HepG2 (cell line): ENCODE data around the gene ARHGEF4. TPM values are rescaled to one million over a fixed set of nuclear protein-coding genes. Genes with fewer than 3 reads are reported as not detected.

Experiments
- ATF7-NPFF ChIP-seq: sonication (generic); formaldehyde crosslinking; IDR thresholded peaks from 2 replicates; pipeline ENCODE4 v1.8.1; 2023; ENCODE audit warnings: mild to moderate bottlenecking, low read depth, missing genetic modification reagents, moderate library complexity
- GATAD2A ChIP-seq: IDR thresholded peaks from 2 replicates; pipeline ENCODE4 v1.6.1; 2016
- MEF2D ChIP-seq: sonication (generic); formaldehyde crosslinking; IDR thresholded peaks from 2 replicates; pipeline ENCODE4 v1.5.1; 2020; ENCODE audit warnings: mild to moderate bottlenecking, missing genetic modification reagents
- MLLT10 ChIP-seq: sonication (generic); formaldehyde crosslinking; IDR thresholded peaks from 2 replicates; pipeline ENCODE4 v1.4.0; 2020; ENCODE audit warnings: missing genetic modification reagents
- MYNN ChIP-seq: sonication (generic); formaldehyde crosslinking; IDR thresholded peaks from 2 replicates; pipeline ENCODE4 v1.4.0; 2020; ENCODE audit warnings: mild to moderate bottlenecking, low read depth, missing genetic modification reagents
- NFRKB ChIP-seq: fragments of 450-650 bp; IDR thresholded peaks from 2 replicates; pipeline ENCODE4 v1.6.1; 2017
- NFYC ChIP-seq: IDR thresholded peaks from 2 replicates; pipeline ENCODE4 v1.6.1; 2016; ENCODE audit warnings: missing genetic modification reagents, missing compliant biosample characterization
- NR2F6 ChIP-seq, 2 experiments: IDR thresholded peaks; 2 replicates each; pipeline ENCODE4 v1.6.1; 2016; ENCODE audit warnings: antibody characterized with exemption in 1 of 2, mild to moderate bottlenecking in 1 of 2
- RELA ChIP-seq: sonication (generic); formaldehyde crosslinking; IDR thresholded peaks from 2 replicates; pipeline ENCODE4 v1.4.0; 2020; ENCODE audit warnings: missing genetic modification reagents
- SOX13 ChIP-seq, 3 experiments: fragments of 450-650 bp in 1 of 3; sonication (generic) in 1 of 3; formaldehyde crosslinking in 1 of 3; IDR thresholded peaks in 2 of 3; conservative IDR thresholded peaks in 1 of 3; 2 replicates each; pipeline versions ENCODE4 v1.5.0 to v1.6.1; 2016 to 2020; ENCODE audit warnings: antibody characterized with exemption in 1 of 3, mild to moderate bottlenecking in 1 of 3, missing compliant biosample characterization in 1 of 3, missing genetic modification reagents in 1 of 3, moderate library complexity in 1 of 3
- ZFAT ChIP-seq: sonication (generic); formaldehyde crosslinking; conservative IDR thresholded peaks from 2 replicates; pipeline ENCODE4 v1.8.1; 2023; ENCODE audit warnings: missing genetic modification reagents, inconsistent platforms
- ZNF441 ChIP-seq: sonication (generic); formaldehyde crosslinking; IDR thresholded peaks from 2 replicates; pipeline ENCODE4 v1.7.0; 2021; ENCODE audit warnings: missing genetic modification reagents, borderline replicate concordance
- ZNF451 ChIP-seq: sonication (generic); formaldehyde crosslinking; IDR thresholded peaks from 2 replicates; pipeline ENCODE4 v1.5.0; 2020; ENCODE audit warnings: mild to moderate bottlenecking, missing genetic modification reagents
- ZNF607 ChIP-seq: sonication (generic); formaldehyde crosslinking; IDR thresholded peaks from 2 replicates; pipeline ENCODE4 v1.5.1; 2020; ENCODE audit warnings: missing genetic modification reagents, mild to moderate bottlenecking, borderline replicate concordance
- ZNF646 ChIP-seq: sonication (generic); formaldehyde crosslinking; IDR thresholded peaks from 2 replicates; pipeline ENCODE4 v1.9.0; 2021; ENCODE audit warnings: mild to moderate bottlenecking, missing genetic modification reagents
- ZSCAN5A ChIP-seq: sonication (generic); formaldehyde crosslinking; IDR thresholded peaks from 2 replicates; pipeline ENCODE4 v1.8.0; 2022; ENCODE audit warnings: mild to moderate bottlenecking, missing genetic modification reagents, borderline replicate concordance
- polyA plus RNA-seq, 8 experiments: library from polyadenylated mRNA; depleted of rRNA in 3 of 8; stranded (reverse) in 7 of 8; unstranded in 1 of 8; fragments of >200 nt; fragmentation: Illumina TruSeq in 4 of 8; extraction: Trizol in 4 of 8; gene quantifications; 2 replicates each; pipeline versions ENCODE4 v1.2.1 to v1.2.3, GENCODE V29; 2011 to 2016; ENCODE audit warnings: low read depth in 4 of 8, missing spikeins in 1 of 8, mixed read lengths in 1 of 8; ENCODE audit not compliant: insufficient read depth in 1 of 8
- total RNA-seq, 5 experiments: library from RNA; depleted of rRNA; stranded (reverse); fragments of >200 nt; fragmentation: Illumina TruSeq; extraction: Trizol; gene quantifications; 2 replicates each; pipeline ENCODE4 v1.2.3, GENCODE V29; 2016; ENCODE audit warnings: low read depth in 1 of 5
- TF ChIP-seq, protein P1 (sequence below): sonication (generic); formaldehyde crosslinking; IDR thresholded peaks from 2 replicates; pipeline ENCODE4 v1.8.0; 2022; ENCODE audit warnings: mild to moderate bottlenecking, missing genetic modification reagents; ENCODE audit not compliant: insufficient replicate concordance
- TF ChIP-seq, protein P2 (sequence below): sonication (generic); formaldehyde crosslinking; IDR thresholded peaks from 2 replicates; pipeline ENCODE4 v1.5.1; 2020; ENCODE audit warnings: mild to moderate bottlenecking, moderate library complexity, missing genetic modification reagents

The ARHGEF4 gene
- total and polyA plus RNA-seq, 2 of the 13 experiments (the other 11 are each of a cell fraction or from before 2014, with no cell fraction given) = 0.11 to 0.13 TPM

GRCh38 chr2:131093696-131094462, 257.2 kb downstream of the ARHGEF4 start (continued):
- TF ChIP-seq NFRKB = no peak
- no peak for TF ChIP-seq MEF2D (CRISPR knock-in tag)
- no peak for TF ChIP-seq NFYC
- TF ChIP-seq ZFAT = no peak
- TF ChIP-seq, protein P1, sequence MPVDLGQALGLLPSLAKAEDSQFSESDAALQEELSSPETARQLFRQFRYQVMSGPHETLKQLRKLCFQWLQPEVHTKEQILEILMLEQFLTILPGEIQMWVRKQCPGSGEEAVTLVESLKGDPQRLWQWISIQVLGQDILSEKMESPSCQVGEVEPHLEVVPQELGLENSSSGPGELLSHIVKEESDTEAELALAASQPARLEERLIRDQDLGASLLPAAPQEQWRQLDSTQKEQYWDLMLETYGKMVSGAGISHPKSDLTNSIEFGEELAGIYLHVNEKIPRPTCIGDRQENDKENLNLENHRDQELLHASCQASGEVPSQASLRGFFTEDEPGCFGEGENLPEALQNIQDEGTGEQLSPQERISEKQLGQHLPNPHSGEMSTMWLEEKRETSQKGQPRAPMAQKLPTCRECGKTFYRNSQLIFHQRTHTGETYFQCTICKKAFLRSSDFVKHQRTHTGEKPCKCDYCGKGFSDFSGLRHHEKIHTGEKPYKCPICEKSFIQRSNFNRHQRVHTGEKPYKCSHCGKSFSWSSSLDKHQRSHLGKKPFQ (CRISPR knock-in tag) = peak; percentile 75
- TF ChIP-seq MYNN (CRISPR knock-in tag) = no peak
- no peak for TF ChIP-seq ZNF451 (CRISPR knock-in tag)
- TF ChIP-seq MLLT10 = no peak
- TF ChIP-seq NR2F6 (IDR thresholded peaks at IDR 0.05) = no peak
- TF ChIP-seq NR2F6 (CRISPR knock-in tag; IDR thresholded peaks at IDR 0.05) = no peak
- TF ChIP-seq ZSCAN5A (CRISPR knock-in tag) = 0 out of 2 replicates have a peak, but pooled peaks have one; percentile 44
- 0 out of 2 replicates have a peak, but pooled peaks have one; percentile 1 for TF ChIP-seq GATAD2A (CRISPR knock-in tag)
- no peak for TF ChIP-seq RELA (CRISPR knock-in tag)
- TF ChIP-seq, protein P2, sequence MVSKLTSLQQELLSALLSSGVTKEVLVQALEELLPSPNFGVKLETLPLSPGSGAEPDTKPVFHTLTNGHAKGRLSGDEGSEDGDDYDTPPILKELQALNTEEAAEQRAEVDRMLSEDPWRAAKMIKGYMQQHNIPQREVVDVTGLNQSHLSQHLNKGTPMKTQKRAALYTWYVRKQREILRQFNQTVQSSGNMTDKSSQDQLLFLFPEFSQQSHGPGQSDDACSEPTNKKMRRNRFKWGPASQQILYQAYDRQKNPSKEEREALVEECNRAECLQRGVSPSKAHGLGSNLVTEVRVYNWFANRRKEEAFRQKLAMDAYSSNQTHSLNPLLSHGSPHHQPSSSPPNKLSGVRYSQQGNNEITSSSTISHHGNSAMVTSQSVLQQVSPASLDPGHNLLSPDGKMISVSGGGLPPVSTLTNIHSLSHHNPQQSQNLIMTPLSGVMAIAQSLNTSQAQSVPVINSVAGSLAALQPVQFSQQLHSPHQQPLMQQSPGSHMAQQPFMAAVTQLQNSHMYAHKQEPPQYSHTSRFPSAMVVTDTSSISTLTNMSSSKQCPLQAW (CRISPR knock-in tag) = no peak
- no peak for TF ChIP-seq SOX13 (IDR thresholded peaks at IDR 0.05)
- peak in 1 of 2 experiments; percentile 4; a peak in 1 of 4 replicates for TF ChIP-seq SOX13 (CRISPR knock-in tag; conservative IDR thresholded peaks at IDR 0.05 in 1 of 2, IDR thresholded peaks at IDR 0.05 in 1 of 2)
- no peak for TF ChIP-seq ZNF441 (CRISPR knock-in tag)
- no peak for TF ChIP-seq ZNF607 (CRISPR knock-in tag)
- TF ChIP-seq ZNF646 (CRISPR knock-in tag) = no peak
- no peak for TF ChIP-seq ATF7-NPFF
